GM21528 (cell line): ENCODE results near the gene GRIK3.

Experiments used
- ATAC-seq: cut with Tn5 transposase; IDR thresholded peaks from one replicate; pipeline ENCODE4 v1.9.1; 2021; ENCODE audit warnings: mild to moderate bottlenecking, moderate library complexity; ENCODE audit not compliant: unreplicated experiment, low FRiP score

The GRIK3 gene

DNA sequence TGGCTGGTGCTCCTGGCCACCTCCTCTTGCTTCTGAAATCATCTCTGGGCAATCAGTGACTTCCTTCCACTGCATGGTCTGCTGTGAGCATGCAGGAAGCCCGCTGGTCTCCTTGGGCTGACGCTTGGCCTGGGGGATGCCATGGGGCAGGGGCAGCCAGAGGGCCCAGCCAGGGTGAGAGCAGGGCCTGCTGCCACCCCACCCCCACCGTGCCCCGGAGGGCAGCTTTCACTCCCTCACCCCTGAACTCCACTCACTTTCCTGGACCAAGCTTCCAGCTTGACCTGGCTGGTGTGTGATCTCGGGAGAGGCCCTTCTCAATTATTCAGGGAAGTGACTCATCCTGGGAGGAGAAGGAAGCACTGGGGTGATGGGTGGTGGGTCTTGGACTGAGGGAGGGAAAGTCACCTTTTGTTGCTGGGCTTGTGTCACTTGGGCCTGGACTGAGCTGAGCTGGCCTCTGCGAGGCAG is 281.4 kb downstream of the GRIK3 start:
- no peak for ATAC-seq

DNA sequence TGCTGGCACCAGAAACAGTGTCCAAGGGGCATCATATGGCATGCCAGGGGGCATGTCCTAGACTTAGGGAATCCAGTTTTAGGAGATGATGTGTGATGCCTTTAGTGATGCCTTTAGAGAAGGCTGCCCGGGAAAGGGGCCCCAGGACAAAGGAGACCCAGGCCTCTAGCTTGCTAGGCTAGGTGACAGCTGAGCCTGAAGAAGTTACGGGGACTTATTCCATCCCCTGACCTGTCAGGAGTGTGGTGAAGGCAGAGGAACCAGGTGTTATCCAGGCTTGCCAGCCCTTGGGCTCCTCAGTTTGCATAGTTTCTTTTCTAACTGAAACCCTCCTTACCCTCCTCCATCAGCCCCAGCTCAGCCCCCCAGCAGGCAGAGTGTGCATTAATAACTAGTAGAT is 281.9 kb downstream of the GRIK3 start:
- ATAC-seq: no peak

DNA sequence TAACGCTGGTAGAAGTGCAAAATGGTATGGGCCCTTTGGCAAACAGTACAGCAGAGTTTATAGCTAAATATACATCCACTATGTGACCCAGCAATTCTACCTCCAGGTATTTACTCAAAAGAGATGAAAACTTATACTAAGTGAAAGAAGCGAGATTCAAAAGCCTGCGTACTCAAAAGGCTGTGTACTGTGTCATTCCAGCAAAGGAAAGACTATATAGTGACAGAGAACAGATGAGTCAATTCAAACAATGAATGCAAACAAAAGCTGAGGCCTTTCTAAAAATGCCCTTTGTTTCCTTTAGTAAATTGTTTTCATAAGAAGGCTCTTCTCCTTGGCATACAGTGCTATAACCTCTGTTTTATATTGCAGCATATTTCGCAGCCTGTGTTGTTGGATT is 282.8 kb downstream of the GRIK3 start:
- ATAC-seq: no peak

DNA sequence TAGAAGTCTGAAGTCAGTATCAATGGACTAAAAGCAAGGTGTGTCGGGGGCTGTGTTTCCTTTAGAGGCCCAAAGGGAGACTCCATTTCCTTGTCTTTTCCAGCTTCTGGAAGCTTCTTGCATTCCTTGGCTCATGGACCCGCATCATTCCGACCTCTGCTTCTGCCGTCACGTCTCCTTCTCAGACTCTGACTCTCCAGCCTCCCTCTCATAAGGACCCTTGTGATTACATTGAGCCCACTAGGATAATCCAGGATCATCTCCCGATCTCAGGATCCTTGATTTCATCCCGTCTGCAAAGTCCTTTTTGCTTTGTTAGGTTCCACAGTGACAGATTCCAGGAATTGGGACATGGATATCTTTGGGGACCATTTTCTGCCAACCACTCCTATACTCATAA is 285.8 kb downstream of the GRIK3 start:
- ATAC-seq: no peak
